GM18520 (cell line): ENCODE measurements around the gene FASTKD3.

ENCODE experiments used
- ATAC-seq: cut with Tn5 transposase; IDR thresholded peaks from one replicate; pipeline ENCODE4 v1.9.1; 2021; ENCODE audit not compliant: unreplicated experiment

Gene FASTKD3

GRCh38 chr5:7850395-7851239 is 18.2 kb downstream of the FASTKD3 start, which contains the start of gene CFAP90:
CFAP90 (minus strand) TSS chr5:7851133; CDS start chr5:7851021, 112 bp downstream.
- ATAC-seq, result no peak

- no peak for ATAC-seq
Observed at GRCh38 chr5:7849681-7850394, 19.0 kb downstream of the FASTKD3 start.

GRCh38 chr5:7848296-7848695 is 20.5 kb downstream of the FASTKD3 start:
- ATAC-seq, result no peak

GRCh38 chr5:7846327-7846726 is 22.5 kb downstream of the FASTKD3 start:
- ATAC-seq, result no peak

GRCh38 chr5:7845557-7845956 is 23.3 kb downstream of the FASTKD3 start:
- ATAC-seq, result no peak

GRCh38 chr5:7844901-7845300 is 23.9 kb downstream of the FASTKD3 start:
- no peak for ATAC-seq

- ATAC-seq, result no peak
Observed at GRCh38 chr5:7842531-7842930, 26.3 kb downstream of the FASTKD3 start.

- ATAC-seq, result no peak
Observed at GRCh38 chr5:7837403-7837802, 31.4 kb downstream of the FASTKD3 start.

- no peak for ATAC-seq
Observed at GRCh38 chr5:7834982-7835381, 33.8 kb downstream of the FASTKD3 start.

GRCh38 chr5:7828269-7828668 is 40.6 kb downstream of the FASTKD3 start:
- ATAC-seq, result no peak

- no peak for ATAC-seq
Observed at GRCh38 chr5:7827610-7828009, 41.2 kb downstream of the FASTKD3 start.

- no peak for ATAC-seq
Observed at GRCh38 chr5:7825630-7826029, 43.2 kb downstream of the FASTKD3 start.

GRCh38 chr5:7824995-7825394 is 43.8 kb downstream of the FASTKD3 start:
- no peak for ATAC-seq

- no peak for ATAC-seq
Observed at GRCh38 chr5:7823594-7823993, 45.2 kb downstream of the FASTKD3 start.

- no peak for ATAC-seq
Observed at GRCh38 chr5:7822449-7822848, 46.4 kb downstream of the FASTKD3 start.

- ATAC-seq, result no peak
Observed at GRCh38 chr5:7816535-7816901, 52.3 kb downstream of the FASTKD3 start.

- ATAC-seq, result no peak
Observed at GRCh38 chr5:7815892-7816534, 52.8 kb downstream of the FASTKD3 start.

- no peak for ATAC-seq
Observed at GRCh38 chr5:7814816-7815215, 54.0 kb downstream of the FASTKD3 start.

GRCh38 chr5:7813576-7813975 is 55.3 kb downstream of the FASTKD3 start:
- no peak for ATAC-seq

GRCh38 chr5:7813007-7813406 is 55.8 kb downstream of the FASTKD3 start:
- ATAC-seq, result no peak

- no peak for ATAC-seq
Observed at GRCh38 chr5:7811715-7812114, 57.1 kb downstream of the FASTKD3 start.
